HepG2 (cell line): ENCODE measurements around the gene C20orf96. TPM values are rescaled to one million over a fixed set of nuclear protein-coding genes. Genes with fewer than 3 reads are reported as not detected.
A peak's percentile ranks its signal among the peaks of the same experiment; 100 is the strongest.

Experiments
- ATM ChIP-seq: fragments of 450-650 bp; IDR thresholded peaks from 2 replicates; pipeline ENCODE4 v1.7.1; 2017; ENCODE audit warnings: mild to moderate bottlenecking, borderline replicate concordance
- CBX1 ChIP-seq: IDR thresholded peaks from one replicate; pipeline ENCODE4 v1.6.1; 2016; ENCODE audit warnings: antibody characterized with exemption, low read depth
- GFI1 ChIP-seq: sonication (generic); formaldehyde crosslinking; IDR thresholded peaks from 2 replicates; pipeline ENCODE4 v1.5.0; 2020; ENCODE audit warnings: missing genetic modification reagents, mild to moderate bottlenecking, borderline replicate concordance
- HNRNPH1 ChIP-seq: fragments of 200-400 bp; formaldehyde crosslinking; optimal IDR thresholded peaks from 2 replicates; pipeline ENCODE3; 2017; ENCODE audit warnings: mild to moderate bottlenecking, low read depth, low read length
- KDM5B ChIP-seq: sonication (generic); formaldehyde crosslinking; IDR thresholded peaks from 2 replicates; pipeline ENCODE4 v1.4.0; 2020; ENCODE audit warnings: missing genetic modification reagents, mild to moderate bottlenecking, borderline replicate concordance
- NFIC ChIP-seq: IDR thresholded peaks from 2 replicates; pipeline ENCODE4 v1.6.1; 2012; ENCODE audit warnings: mild to moderate bottlenecking, low read length, inconsistent platforms
- SNAPC2 ChIP-seq: sonication (generic); formaldehyde crosslinking; IDR thresholded peaks from 2 replicates; pipeline ENCODE4 v1.8.1; 2022; ENCODE audit warnings: mild to moderate bottlenecking, missing genetic modification reagents
- SP5 ChIP-seq: IDR thresholded peaks from 2 replicates; pipeline ENCODE4 v1.6.1; 2016; ENCODE audit warnings: low read depth, borderline replicate concordance
- XBP1 ChIP-seq: sonication (generic); formaldehyde crosslinking; IDR thresholded peaks from 2 replicates; pipeline ENCODE4 v1.5.0; 2020; ENCODE audit warnings: missing genetic modification reagents
- ZBTB1 ChIP-seq: sonication (generic); formaldehyde crosslinking; IDR thresholded peaks from 2 replicates; pipeline ENCODE4 v1.4.0; 2020; ENCODE audit warnings: missing genetic modification reagents, borderline replicate concordance
- ZBTB7A ChIP-seq: sonication (generic); formaldehyde crosslinking; IDR thresholded peaks from 2 replicates; pipeline ENCODE4 v1.8.0; 2022; ENCODE audit warnings: mild to moderate bottlenecking, missing genetic modification reagents
- ZEB1 ChIP-seq: IDR thresholded peaks from 2 replicates; pipeline ENCODE4 v1.6.1; 2012; ENCODE audit warnings: mild to moderate bottlenecking, low read depth, inconsistent platforms; ENCODE audit not compliant: insufficient replicate concordance
- ZFP37 ChIP-seq: sonication (generic); formaldehyde crosslinking; IDR thresholded peaks from 2 replicates; pipeline ENCODE4 v1.4.0; 2020; ENCODE audit warnings: missing genetic modification reagents, borderline replicate concordance
- ZFP82 ChIP-seq: sonication (generic); formaldehyde crosslinking; IDR thresholded peaks from 2 replicates; pipeline ENCODE4 v1.5.1; 2020; ENCODE audit warnings: mild to moderate bottlenecking, missing genetic modification reagents, borderline replicate concordance
- ZFX ChIP-seq: sonication (generic); formaldehyde crosslinking; IDR thresholded peaks from 2 replicates; pipeline ENCODE4 v1.4.0; 2020; ENCODE audit warnings: mild to moderate bottlenecking, low read depth, missing genetic modification reagents, moderate library complexity
- ZNF333 ChIP-seq: sonication (generic); formaldehyde crosslinking; IDR thresholded peaks from 2 replicates; pipeline ENCODE4 v1.4.0; 2020; ENCODE audit warnings: mild to moderate bottlenecking, missing genetic modification reagents, borderline replicate concordance
- ZNF878 ChIP-seq: sonication (generic); formaldehyde crosslinking; IDR thresholded peaks from 2 replicates; pipeline ENCODE4 v1.8.1; 2023; ENCODE audit warnings: mild to moderate bottlenecking, missing genetic modification reagents, moderate library complexity
- polyA plus RNA-seq, 8 experiments: library from polyadenylated mRNA; depleted of rRNA in 3 of 8; stranded (reverse) in 7 of 8; unstranded in 1 of 8; fragments of >200 nt; fragmentation: Illumina TruSeq in 4 of 8; extraction: Trizol in 4 of 8; gene quantifications; 2 replicates each; pipeline versions ENCODE4 v1.2.1 to v1.2.3, GENCODE V29; 2011 to 2016; ENCODE audit warnings: low read depth in 4 of 8, missing spikeins in 1 of 8, mixed read lengths in 1 of 8; ENCODE audit not compliant: insufficient read depth in 1 of 8
- total RNA-seq, 5 experiments: library from RNA; depleted of rRNA; stranded (reverse); fragments of >200 nt; fragmentation: Illumina TruSeq; extraction: Trizol; gene quantifications; 2 replicates each; pipeline ENCODE4 v1.2.3, GENCODE V29; 2016; ENCODE audit warnings: low read depth in 1 of 5
- TF ChIP-seq, protein P1 (sequence below): IDR thresholded peaks from 2 replicates; pipeline ENCODE4 v1.6.1; 2016; ENCODE audit warnings: missing genetic modification reagents, missing compliant biosample characterization
- TF ChIP-seq, protein P2 (sequence below): sonication (generic); formaldehyde crosslinking; IDR thresholded peaks from one replicate; pipeline ENCODE4 v1.5.1; 2020; ENCODE audit warnings: mild to moderate bottlenecking, missing genetic modification reagents; ENCODE audit errors: not compliant biosample characterization
- TF ChIP-seq, protein P3 (sequence below): sonication (generic); formaldehyde crosslinking; IDR thresholded peaks from 2 replicates; pipeline ENCODE4 v1.4.0; 2020; ENCODE audit warnings: missing genetic modification reagents

C20orf96 gene
- total and polyA plus RNA-seq, 2 of the 13 experiments (the other 11 are each of a cell fraction or from before 2014, with no cell fraction given), result 3.8 to 20.6 TPM

DNA sequence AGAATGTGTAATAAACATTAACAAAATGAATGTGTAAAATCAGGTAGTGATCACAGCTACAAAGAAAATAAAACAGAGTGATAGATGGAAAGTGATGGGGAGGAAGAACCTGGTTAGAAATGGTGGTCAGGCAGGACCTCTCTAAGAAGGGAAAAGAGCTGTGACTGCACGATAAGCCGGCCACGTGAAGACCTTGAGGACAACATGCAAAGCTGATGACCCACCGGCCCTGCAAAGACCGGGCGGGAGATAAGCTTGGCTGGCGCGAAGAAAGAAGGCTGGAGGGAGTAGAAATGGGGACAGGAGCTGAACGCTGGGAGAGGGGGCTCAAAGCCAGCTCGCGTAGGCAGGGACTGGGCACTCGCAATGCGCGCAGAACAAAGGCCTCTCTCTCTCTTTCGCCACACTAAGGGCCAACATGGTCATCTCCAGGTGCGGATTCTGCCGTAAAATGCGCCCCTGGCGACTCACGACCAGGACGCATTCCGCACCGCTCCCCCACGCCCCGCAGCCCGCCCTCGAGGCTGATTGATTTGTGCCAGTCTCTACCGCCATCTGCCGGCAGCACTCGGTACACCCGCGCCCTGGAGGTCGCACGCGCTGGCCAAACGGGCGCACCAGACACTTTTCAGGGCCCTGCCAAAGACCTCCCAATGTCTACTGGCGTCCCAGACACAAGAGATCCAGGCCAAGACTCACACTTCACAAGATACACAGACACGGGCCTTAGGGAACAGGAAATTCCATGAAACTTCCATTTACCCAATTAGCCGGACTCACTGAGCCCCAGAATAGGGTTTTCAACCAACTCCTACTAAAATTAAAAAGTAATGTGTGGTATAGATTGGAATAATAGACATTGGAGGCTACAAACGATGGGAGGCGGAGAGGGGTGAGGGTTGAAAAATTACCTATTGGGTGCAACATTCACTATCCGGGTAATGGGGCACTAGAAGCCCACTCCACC, 23.7 kb downstream of the C20orf96 start (continued):
- TF ChIP-seq ZNF878 (CRISPR knock-in tag) (peak; percentile 76; the same call in 1 of the 2 replicates), CBX1 (peak; percentile 86), KDM5B (CRISPR knock-in tag) (peak; percentile 96), ZNF333 (CRISPR knock-in tag) (peak; percentile 85), GFI1 (CRISPR knock-in tag) (peak; percentile 74; the same call in 1 of the 2 replicates), ZBTB7A (CRISPR knock-in tag) (peak; percentile 73), ZFP37 (CRISPR knock-in tag) (peak; percentile 75), NFIC (no peak), SNAPC2 (CRISPR knock-in tag) (peak; percentile 88), ATM (no peak), ZFP82 (peak; percentile 62; the same call in 1 of the 2 replicates), ZFX (CRISPR knock-in tag) (peak; percentile 88), ZEB1 (peak; percentile 83), ZBTB1 (CRISPR knock-in tag) (peak; percentile 55; the same call in 1 of the 2 replicates), XBP1 (CRISPR knock-in tag) (0 out of 2 replicates have a peak, but pooled peaks have one; percentile 22), SP5 (peak; percentile 58), HNRNPH1 (no peak)
- TF ChIP-seq, protein P1, sequence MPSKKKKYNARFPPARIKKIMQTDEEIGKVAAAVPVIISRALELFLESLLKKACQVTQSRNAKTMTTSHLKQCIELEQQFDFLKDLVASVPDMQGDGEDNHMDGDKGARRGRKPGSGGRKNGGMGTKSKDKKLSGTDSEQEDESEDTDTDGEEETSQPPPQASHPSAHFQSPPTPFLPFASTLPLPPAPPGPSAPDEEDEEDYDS (CRISPR knock-in tag), result peak; percentile 76
- TF ChIP-seq, protein P2, sequence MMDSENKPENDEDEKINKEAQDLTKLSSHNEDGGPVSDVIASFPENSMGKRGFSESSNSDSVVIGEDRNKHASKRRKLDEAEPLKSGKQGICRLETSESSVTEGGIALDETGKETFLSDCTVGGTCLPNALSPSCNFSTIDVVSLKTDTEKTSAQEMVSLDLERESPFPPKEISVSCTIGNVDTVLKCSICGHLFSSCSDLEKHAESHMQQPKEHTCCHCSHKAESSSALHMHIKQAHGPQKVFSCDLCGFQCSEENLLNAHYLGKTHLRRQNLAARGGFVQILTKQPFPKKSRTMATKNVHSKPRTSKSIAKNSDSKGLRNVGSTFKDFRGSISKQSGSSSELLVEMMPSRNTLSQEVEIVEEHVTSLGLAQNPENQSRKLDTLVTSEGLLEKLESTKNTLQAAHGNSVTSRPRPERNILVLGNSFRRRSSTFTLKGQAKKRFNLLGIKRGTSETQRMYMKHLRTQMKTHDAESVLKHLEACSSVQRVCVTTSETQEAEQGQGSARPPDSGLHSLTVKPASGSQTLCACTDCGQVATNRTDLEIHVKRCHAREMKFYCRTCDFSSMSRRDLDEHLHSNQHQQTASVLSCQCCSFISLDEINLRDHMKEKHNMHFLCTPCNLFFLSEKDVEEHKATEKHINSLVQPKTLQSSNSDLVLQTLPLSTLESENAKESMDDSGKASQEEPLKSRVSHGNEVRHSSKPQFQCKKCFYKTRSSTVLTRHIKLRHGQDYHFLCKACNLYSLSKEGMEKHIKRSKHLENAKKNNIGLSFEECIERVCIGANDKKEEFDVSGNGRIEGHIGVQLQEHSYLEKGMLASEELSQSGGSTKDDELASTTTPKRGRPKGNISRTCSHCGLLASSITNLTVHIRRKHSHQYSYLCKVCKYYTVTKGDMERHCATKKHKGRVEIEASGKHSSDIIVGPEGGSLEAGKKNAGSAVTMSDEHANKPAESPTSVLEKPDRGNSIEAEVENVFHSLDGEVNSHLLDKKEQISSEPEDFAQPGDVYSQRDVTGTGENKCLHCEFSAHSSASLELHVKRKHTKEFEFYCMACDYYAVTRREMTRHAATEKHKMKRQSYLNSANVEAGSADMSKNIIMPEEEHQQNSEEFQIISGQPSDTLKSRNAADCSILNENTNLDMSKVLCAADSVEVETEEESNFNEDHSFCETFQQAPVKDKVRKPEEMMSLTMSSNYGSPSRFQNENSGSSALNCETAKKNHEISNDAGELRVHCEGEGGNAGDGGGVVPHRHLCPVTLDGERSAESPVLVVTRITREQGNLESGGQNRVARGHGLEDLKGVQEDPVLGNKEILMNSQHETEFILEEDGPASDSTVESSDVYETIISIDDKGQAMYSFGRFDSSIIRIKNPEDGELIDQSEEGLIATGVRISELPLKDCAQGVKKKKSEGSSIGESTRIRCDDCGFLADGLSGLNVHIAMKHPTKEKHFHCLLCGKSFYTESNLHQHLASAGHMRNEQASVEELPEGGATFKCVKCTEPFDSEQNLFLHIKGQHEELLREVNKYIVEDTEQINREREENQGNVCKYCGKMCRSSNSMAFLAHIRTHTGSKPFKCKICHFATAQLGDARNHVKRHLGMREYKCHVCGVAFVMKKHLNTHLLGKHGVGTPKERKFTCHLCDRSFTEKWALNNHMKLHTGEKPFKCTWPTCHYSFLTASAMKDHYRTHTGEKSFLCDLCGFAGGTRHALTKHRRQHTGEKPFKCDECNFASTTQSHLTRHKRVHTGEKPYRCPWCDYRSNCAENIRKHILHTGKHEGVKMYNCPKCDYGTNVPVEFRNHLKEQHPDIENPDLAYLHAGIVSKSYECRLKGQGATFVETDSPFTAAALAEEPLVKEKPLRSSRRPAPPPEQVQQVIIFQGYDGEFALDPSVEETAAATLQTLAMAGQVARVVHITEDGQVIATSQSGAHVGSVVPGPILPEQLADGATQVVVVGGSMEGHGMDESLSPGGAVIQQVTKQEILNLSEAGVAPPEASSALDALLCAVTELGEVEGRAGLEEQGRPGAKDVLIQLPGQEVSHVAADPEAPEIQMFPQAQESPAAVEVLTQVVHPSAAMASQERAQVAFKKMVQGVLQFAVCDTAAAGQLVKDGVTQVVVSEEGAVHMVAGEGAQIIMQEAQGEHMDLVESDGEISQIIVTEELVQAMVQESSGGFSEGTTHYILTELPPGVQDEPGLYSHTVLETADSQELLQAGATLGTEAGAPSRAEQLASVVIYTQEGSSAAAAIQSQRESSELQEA, result peak; percentile 89
- TF ChIP-seq, protein P3, sequence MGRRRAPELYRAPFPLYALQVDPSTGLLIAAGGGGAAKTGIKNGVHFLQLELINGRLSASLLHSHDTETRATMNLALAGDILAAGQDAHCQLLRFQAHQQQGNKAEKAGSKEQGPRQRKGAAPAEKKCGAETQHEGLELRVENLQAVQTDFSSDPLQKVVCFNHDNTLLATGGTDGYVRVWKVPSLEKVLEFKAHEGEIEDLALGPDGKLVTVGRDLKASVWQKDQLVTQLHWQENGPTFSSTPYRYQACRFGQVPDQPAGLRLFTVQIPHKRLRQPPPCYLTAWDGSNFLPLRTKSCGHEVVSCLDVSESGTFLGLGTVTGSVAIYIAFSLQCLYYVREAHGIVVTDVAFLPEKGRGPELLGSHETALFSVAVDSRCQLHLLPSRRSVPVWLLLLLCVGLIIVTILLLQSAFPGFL (CRISPR knock-in tag), result peak; percentile 92; the same call in 1 of the 2 replicates
